ENCODE data around the gene GNB1L.

DNA sequence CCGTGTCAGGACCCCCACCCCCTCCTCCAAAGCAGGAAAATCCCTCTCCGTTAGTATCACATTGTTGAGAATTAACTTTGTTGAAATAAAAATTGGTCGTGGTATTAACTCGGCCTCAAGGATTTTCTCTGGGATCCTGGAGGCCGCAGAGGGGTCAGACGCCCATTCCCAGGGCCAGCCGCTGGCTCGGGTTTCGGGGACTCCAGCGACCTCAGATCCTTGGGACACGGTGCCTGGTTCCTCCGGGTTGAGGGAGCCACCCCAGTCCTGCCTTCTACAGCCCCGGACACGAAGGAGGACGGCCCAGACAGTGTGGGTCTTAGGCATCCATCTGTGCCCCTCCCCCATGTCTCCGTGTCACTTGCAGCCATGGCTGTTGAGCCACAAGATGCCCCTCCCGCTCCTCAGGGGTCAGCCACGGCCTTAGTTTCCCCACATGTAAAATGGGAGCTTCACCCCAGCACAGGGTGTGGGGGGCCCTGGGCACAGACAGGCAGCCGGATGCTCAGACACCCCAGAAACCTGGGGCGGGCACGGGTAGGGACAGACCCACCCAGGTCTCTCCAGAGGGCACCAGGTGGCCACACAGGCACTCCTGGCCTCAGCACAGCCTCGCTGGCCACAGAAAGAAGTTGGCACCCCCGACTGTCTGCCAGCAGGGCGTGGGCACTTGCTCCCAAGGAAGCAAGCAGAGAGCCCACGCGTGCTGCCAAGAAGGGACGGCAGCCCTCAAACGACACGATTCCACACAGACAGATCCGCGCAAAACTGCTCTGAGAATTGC, 115.8 kb downstream of the GNB1L start:
- TF ChIP-seq, protein P1, sequence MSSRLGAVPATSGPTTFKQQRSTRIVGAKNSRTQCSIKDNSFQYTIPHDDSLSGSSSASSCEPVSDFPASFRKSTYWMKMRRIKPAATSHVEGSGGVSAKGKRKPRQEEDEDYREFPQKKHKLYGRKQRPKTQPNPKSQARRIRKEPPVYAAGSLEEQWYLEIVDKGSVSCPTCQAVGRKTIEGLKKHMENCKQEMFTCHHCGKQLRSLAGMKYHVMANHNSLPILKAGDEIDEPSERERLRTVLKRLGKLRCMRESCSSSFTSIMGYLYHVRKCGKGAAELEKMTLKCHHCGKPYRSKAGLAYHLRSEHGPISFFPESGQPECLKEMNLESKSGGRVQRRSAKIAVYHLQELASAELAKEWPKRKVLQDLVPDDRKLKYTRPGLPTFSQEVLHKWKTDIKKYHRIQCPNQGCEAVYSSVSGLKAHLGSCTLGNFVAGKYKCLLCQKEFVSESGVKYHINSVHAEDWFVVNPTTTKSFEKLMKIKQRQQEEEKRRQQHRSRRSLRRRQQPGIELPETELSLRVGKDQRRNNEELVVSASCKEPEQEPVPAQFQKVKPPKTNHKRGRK (CRISPR knock-in tag; IDR thresholded peaks at IDR 0.05), result no peak
- TF ChIP-seq KLF16 (CRISPR knock-in tag; IDR thresholded peaks at IDR 0.05), result no peak
- no peak for TF ChIP-seq CTCF (CRISPR knock-in tag; IDR thresholded peaks at IDR 0.05)
- no peak for TF ChIP-seq ZFP1 (CRISPR knock-in tag; IDR thresholded peaks at IDR 0.05)
- TF ChIP-seq CREB3 (CRISPR knock-in tag; IDR thresholded peaks at IDR 0.05), result no peak

Measured in HepG2 (cell line).